SKM-1 treated with dmso at 0.1 percent for 144 hours (cell line): ENCODE measurements around the gene SLFNL1.

Experiments used
- DNase-seq: peaks from one replicate; lab custom pipeline; 2025; ENCODE audit not compliant: unreplicated experiment; lab: John Stamatoyannopoulos, UW

The SLFNL1 gene

DNA sequence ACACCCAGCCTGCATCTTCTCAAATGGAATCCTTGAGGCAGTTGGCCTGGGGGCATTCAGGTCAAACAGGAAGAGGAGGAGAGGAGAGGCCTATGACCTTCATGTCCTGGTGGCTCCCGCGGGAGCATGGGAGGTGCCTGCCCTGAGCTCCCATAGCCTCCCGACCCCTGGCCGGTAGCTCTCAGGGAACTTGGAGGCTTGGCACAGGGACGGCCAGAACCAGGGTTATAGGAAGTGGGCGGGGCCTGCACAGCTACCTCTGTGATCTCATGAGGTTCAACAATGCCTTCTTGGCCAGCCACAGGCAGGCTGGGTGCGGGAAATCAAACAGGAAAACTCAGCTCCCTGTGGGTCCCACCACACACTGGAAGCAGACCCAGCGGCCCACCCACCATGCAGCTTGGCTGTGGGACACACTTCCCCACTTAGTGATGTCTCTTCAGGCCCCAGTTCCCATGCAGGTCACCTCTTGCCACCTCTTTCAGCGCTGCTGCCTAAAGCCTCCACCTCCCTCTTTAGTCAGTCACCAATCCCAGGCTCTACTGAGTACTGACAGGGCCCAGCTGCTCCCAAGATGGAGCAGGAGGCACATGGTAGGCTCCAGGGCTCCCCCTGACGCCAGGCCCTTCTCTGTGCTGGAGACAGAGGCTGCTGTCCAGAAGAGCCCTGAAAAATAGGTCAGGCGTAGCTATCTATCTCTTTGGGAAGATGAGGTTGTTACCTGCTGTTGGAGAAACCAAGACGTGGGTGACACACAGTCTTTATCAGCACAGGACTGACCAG lies at the start of gene SLFNL1:
TSS of gene SLFNL1 (minus strand) at position 200 of the 783 bp plus-strand sequence. CDS start 1,065 bp downstream, outside the sequence.
- DNase-seq, result no peak

DNA sequence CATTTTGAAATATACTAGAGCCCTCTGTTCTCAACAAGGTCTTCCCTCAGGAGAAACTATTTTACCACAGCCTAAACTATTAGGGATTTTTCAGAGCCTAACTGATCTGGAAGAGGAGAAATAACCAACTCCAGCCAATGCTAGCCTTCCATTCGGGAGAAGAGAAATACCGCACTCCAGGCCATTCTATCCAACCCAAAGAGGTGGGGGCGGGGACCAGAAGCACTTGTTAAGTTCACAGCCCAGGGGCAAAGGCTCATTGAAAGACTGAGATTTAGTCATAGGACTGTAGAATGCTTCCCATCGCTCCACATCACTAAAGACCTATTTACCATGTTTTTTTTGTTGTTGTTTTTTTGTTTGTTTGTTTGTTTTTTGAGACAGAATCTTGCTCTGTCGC lies 35.4 kb upstream of the SLFNL1 start:
- DNase-seq, result no peak

DNA sequence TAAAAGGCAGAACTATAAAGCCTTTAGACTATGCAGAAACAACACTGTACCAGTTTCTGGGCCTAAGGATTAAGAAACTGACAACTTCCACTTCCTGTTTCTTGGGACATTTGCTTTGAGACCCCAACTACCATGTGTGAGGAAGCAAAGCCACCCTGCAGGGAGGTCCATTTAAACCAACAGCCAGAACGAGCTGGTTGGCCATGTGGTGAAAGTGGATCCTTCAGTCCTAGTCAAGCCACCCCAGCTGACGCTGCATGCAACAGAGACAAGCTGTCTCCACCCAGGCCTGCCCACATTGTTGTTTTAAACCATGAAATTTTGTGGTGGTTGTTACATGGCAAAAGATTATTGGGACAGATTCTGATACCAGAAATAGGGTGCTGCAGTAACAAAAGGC lies 31.8 kb upstream of the SLFNL1 start:
- peak; percentile 18 for DNase-seq

DNA sequence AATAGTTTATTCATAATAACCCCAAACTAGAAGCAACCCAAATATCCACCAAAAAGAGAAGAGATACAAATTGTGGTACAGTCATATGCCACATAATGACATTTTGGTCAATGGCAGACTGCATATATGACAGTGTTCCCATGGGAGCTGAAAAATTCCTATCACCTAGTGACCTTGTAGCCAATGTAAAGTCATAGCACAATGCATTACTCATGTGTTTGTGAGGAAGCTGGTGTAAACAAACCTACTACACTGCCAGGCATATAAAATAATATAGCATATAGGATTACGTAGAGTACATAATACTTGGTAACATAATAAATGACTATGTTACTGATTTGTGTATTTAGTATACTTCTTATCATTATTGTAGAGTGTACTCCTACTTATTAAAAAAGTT lies 29.5 kb upstream of the SLFNL1 start:
- DNase-seq, result no peak

DNA sequence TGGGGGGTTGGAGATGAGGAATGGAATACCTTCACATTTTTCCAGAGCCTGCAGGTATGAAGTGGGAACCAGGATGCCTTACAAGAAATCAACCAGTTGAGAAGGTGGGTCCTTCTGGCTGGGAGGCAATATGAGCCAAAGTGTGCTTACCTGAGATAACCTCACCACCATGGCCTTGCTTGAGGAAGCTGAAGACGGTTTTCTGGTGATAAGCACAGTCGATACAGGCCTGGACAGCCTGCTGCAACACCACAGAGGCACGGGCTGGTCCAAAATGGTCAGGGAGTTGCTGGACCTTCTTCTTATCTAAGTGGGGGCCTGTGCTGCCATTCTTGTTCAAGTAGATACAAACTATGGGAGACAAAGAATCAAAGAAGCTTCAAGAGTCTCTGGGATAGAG lies 27.0 kb upstream of the SLFNL1 start:
- no peak for DNase-seq

DNA sequence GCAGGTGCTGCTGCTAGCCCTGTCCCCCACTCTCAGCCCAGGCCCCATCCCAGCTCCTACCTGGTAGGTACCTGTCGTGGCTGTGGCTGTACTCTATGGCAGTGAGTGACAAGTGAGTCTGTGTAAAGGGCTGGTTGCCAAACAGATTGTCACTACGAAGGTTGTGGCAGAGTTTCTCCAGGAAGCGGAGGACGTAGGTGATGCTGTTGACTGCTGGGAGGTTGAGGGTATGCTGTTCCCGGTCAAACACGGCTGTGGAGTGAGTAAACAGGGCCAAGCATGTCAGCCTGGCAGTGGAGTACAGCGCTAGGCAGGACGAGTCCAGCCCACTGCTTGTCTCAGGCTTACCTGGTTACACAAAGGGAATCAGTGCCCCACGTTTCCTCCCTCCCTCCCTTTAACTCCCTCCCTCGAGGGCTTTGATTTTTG lies 24.8 kb upstream of the SLFNL1 start:
- no peak for DNase-seq

DNA sequence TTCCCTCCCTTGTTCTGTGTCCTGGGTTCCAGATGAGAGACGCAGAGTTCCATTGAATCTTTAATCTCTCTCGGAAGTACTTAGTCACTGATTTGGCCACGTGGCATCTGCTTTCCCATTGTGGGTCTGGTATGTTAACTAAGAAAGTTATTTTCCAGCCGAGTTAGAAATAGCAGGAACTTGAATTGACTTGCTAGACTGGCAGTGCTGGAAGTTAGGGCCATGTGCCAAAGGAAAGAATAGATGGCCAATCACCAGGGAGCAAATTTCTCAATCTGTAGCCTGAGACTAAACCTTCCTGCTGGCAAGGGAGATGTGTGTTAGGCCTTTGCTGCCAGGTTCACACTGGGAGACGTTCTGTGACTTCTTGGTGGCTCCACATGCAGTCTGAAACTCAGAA lies 24.2 kb upstream of the SLFNL1 start:
- DNase-seq, result no peak

DNA sequence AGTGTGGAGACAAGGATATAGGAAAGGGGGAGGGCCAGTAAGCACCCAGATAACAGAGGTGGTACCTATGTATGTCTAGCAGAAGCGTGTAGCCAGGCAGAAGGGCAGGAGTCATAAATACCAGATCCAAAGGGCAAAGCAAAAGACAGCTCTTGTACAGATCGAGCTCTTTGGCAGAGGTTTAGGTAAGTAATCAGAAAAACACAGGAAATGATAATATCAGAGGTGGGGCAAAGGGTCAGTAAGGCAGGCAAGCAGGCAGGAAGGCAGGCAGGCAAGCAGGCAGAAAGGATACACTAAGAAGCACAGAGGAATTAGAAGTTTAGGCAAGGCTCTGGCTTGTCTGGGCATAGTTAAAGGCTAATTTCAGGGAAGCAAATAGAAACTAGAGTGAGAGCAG lies 22.7 kb upstream of the SLFNL1 start:
- no peak for DNase-seq

DNA sequence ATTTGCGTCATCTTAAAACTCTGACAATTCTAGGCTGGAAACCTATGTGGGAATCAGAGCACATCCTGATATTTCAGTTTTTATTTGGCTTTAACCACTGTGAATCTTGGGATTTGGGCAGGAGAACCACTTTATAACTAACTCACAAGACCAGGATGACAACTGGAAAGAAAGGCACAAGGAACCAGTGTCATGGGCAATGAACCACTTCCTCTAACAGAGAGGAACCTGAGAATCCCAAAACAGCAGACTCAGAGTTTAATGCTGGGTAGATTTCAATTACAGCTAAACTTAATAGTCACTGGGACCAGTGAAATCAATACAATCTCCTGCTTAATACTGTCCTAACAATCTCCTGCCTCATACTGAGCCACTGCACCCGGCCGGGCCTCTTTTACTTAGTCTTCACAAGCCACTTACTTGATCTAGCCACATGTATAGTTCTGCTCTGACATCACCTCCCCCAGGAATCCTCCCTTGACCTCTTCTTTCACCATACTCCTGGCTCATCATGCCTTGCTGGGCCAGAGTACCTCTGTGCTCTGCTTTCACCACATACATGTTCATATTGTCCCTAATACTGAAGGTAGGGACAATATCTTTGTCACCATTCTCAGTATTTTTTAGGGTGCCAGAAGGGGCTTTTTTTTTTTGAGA lies 20.2 kb upstream of the SLFNL1 start:
- DNase-seq, result peak; percentile 77

DNA sequence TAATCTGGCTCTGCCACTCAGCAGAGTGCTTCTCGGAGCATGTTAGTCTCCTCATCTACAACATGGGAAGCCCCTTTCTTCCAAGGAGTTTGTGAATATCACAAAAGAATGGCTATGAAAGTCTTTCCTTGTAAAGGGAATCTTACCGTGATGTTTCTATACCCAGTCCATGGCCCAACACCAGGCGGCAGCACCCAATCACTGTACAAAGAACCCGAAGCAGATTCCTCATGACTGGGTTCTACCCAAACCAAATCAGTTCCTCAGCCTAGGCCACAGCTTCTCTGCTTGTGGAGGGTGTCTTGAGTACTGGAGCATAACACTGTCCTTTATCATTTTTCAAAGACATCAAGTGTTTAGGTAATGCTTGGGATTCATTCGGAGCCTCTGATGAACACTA lies 16.6 kb upstream of the SLFNL1 start:
- DNase-seq, result no peak

DNA sequence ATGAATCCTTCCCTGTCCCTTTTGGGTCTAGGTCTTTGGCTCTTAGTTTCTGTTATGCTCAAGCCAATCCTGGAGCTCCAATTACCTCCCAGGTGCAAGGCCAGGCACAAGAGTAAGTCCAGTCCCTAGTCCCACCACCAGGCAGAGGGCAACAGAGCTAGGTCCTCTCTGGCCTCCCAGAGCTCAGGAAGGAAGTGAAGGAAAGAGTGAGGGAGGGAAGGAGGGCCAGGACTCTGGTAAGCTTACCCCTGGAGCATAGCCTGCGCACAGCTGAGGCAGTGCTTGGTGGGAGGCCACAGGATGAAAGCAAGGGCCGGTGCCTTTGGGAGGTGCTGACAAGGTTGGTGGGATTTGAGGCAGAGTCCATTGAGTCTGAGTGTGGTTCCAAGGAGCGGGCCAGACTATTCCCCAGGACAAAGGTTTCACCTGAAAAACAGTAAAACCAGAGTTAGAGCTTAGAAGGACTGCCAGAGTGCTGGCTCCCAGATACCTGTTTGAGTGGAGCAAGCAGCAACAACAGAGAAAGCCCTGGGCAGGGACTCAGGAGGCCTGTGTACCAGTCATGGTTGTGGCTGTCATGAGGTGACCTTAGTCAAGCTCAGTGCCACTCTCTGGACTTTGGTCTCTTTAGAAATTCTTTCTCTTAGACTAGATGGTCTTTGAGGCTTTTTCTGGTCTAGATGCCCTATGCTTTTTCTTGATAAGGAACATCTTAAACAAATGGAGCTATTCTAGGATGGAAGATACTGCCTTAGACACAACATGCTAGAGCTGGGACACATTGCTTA lies 15.8 kb upstream of the SLFNL1 start:
- no peak for DNase-seq

DNA sequence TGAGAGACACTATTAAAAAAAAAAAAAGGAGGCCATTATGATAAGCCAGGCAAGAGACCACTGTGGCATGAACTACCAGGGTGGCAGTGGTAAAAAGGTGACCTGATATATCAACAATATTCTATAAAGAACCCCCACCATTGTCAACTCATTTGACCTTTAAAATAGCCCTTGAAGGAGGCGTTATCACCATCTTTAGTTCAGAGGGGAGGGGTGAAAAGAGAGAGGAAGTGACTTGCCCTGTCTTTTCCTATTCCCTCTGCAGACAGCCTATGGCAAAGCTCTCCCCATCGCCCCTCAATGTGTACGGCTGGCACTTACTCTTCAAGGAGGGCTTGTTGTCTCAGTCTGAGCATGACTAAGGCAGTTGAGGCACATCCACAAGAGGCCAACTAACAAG lies 11.7 kb upstream of the SLFNL1 start:
- no peak for DNase-seq

DNA sequence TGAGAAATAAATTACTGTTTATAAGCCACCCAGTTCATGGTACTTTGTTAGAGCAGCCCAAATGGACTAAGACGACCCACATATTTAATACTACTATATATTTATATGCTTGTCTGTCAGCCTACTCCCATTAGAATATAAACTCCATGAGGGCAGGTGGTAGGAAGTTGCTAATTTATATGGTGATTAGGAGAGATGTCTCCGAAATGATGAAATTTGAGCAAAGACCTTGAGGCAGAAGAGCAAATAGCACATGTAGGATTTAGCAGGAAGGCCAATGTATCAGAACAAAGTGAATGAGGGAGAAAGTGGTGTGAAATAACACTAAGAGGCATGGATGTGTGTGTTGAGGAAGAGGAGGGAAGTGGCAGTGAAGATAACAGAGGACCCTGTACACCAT lies 10.6 kb upstream of the SLFNL1 start:
- DNase-seq, result no peak

DNA sequence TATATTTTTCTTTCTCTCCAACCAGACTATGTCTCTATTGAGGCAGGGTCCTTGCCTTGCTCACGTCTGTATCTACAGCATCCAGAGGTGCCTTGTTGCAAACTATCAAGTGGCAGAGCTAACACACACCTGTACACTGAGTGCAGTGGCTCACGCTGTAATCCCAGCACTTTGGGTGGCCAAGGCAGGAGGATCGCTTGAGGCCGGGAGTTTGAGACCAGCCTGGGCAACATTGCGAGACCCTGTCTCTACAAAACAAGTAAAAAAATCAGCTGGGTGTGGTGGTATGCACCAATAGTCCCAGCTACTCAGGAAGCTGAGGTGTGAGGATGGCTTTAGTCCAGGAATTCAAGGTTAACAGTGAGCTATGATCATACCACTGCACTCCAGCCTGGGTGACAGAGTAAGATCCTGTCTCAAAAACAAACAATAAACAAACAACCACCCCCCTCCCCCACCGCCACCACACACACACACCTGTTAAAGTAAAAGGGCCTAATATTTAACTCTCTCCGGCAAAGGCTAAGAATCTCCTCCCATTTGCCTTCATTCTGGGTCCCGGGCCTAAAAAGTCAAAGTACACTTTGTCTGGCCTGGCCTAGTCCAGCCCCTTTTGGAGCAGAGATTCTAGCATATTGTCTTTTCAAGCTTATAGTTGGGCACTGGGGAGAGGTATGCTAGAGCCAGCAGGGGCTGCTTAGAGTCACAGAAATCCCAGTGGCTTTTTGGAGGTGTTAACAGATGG lies 9.5 kb upstream of the SLFNL1 start:
- no peak for DNase-seq

DNA sequence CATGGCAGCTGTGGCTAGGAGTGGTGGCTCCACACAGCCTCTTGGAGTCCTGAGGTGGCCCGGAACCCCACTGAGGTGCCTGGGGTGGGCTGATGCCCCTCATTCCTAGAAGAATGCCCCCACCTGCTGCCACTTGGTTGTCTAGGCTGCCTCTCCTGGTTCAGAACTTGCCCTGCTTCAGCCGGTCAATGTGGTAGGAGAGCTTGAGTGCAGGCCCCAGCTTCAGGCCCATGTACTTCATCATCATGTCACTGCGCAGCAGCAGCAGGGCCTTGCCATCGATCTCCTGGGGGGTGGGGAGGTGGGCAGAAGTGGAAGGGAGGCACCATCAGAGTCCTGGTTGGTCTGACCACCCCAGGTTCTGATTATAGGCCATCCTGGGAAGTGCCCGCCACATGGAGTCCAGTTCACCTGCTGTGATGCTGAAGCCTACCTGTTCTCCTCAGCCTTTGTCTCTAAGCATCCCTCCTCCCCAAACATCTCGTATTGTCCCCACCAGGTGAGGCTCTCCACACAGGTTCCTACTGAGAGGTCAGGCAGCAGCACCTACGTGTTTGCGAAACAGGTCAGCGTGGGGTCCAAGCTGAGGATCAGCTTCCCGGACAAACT lies 6.6 kb upstream of the SLFNL1 start:
- no peak for DNase-seq

DNA sequence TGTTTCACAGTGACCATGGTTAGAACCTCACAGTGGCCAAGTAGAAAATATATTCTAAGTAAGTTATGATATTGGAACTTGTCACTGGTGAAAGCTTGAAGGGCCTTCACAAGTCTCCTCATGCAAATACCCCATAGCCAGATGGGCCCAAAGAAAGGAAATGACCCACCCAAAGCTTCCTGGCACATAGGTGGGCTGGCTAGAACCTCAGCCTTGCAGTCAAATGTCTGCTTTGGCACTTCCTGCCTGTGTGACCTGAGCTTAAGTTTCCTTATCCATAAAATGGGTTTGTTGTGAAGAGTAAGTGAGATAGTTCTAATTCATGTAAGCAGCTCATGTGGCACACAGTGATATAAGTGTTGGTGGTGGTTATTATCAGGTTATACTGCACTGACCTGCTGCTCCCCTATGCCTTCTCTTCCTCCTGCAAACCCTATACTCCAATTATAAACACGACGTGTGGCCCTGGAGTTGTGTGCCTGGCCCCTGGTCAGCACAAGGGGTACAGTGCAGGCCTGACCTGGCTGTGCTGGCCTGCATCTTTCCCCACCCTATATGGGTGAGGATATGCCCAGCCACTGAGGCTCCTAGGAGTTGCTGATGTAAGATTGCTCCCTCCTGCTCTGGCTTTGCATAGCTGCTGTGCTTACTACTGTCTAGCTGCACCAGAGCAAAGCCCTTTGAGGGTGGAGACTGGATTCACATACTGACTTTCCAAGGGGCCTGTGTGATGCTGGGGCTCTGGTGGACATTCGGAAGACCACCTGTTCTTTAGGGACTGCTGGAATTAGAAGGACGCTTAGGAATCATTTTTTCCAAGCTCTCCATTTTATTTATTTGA lies 4.7 kb upstream of the SLFNL1 start:
- DNase-seq, result no peak

DNA sequence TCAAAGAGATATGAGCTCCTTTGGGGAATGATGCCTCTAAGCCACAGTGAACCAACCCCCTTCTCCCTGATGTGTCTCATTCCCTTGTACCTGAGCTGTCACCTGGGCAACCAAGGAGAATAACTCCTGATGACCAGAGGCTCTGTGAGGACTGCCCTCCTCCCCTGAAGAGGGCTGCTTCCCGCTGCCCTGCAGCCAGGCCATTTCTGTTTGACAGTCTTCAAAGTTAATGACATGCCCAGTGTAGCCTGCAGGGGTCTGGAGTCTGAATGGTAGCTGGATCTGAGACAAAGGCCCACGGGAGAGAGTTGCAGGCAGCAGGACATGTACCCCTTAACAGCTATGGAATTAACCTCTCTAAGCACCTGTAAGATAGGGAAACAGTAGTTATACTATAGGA lies 3.4 kb upstream of the SLFNL1 start:
- DNase-seq, result no peak

DNA sequence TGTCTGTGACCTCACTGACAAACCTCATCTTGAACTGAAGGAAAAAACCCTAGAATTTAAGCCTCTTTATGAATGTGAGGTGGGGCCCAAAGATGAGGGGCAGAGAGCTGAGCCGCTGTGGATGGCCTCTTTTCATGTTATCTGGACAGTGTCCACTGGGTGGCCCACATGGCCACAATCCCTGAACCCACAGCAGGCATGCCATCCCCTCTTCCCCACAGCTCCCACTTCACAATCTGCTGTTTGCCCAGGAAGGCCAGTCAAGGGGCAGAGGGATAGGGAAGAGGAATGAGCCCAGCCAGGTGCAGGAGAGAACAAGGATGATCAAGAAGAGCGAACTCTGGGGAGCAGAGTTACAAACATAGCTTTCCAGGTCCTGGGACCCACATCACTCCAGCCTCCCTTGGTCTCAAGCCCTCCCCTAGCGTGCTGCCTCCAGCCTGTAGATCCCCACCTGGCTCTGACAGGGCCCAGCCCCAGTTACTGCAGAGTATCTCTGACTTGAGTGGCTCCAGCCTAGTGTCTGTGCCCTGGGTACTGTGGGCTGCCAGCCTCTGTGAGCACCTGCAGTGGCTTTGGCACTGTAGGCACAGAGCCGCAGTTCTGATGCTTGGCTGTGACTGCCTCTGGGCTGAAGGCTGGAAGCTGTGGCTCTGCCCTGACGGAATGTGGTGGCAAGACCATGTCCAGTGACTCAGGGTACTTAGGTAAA lies 1.9 kb upstream of the SLFNL1 start:
- DNase-seq, result no peak

DNA sequence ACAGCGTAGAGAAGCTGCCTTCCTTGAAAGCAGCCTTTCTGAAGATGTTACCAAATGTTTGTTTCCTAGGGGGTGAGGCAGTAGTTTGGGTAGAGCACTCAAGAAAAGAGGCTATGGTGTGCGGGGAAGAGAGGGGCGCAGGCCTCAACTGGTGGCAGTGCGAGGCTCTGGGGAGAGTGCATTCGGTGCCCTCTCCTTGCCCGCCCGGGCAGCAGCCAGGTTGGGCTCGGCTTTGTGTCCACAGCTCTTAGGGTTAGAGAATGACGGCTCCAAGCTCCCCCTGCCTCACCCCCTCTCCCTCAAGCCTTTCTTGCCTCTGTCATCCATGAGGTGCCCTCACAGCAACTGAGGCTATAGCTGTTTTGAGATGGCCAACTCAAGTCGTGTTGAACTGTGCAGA lies 899 bp upstream of the SLFNL1 start:
- no peak for DNase-seq
